Ovary (tissue), 9 donors: ENCODE measurements around the gene RNF39. TPM values are rescaled to one million over a fixed set of nuclear protein-coding genes. Genes with fewer than 3 reads are reported as not detected.

Experiments used
- DNase-seq, 5 donors: peaks; one replicate each; pipeline ENCODE4 v3.0.0-alpha.2; 2019 to 2020
- H3K27ac ChIP-seq, 2 donors: fragments of 200-600 bp; one replicate each; pipeline versions ENCODE4 v1.5.1 to v1.8.0; 2019 to 2022
- H3K27me3 ChIP-seq: fragments of 200-600 bp; one replicate; pipeline ENCODE4 v1.8.0; 2022
- H3K36me3 ChIP-seq: fragments of 200-600 bp; sonication (generic); one replicate; pipeline ENCODE4 v1.5.1; 2019
- H3K4me1 ChIP-seq: one replicate; pipeline ENCODE4 v1.8.1; 2013; ENCODE audit warnings: mild to moderate bottlenecking, moderate library complexity; ENCODE audit not compliant: insufficient read depth
- H3K4me3 ChIP-seq: fragments of 200-600 bp; sonication (generic); one replicate; pipeline ENCODE4 v1.5.1; 2017
- H3K9me3 ChIP-seq, 2 donors: fragments of 200-600 bp in 1 of 2; sonication (generic) in 1 of 2; one replicate each; pipeline versions ENCODE4 v1.5.1 to v1.8.1; 2013 to 2019; ENCODE audit warnings: mild to moderate bottlenecking in 1 of 2, moderate library complexity in 1 of 2
- EP300 ChIP-seq: sonication (generic); formaldehyde crosslinking; IDR thresholded peaks from one replicate; pipeline ENCODE4 v1.6.1; 2017; ENCODE audit warnings: antibody characterized with exemption
- POLR2A ChIP-seq: fragments of 450-650 bp; IDR thresholded peaks from one replicate; pipeline ENCODE4 v1.6.1; 2017; ENCODE audit warnings: antibody characterized with exemption, mild to moderate bottlenecking, moderate library complexity
- WGBS, 3 donors: extraction: QIAGEN DNeasy Blood & Tissue Kit in 1 of 3; methylation state at CpG; one replicate each; pipeline versions ENCODE4 v1.1.5 to v1.1.7; 2013 to 2017; 5-methylcytosine and 5-hydroxymethylcytosine counted together
- intact Hi-C, 4 donors: fragments of 100-400 bp; cut with DNase I; formaldehyde crosslinking; loops; one replicate each; pipeline versions ENCODE4 v1.11.0 to v1.15.1; 2022 to 2023
- polyA plus RNA-seq, 2 donors: library from polyadenylated mRNA; stranded (reverse); fragments of 200-250 nt in 1 of 2; fragments of 350-450 nt in 1 of 2; fragmentation: Illumina TruSeq in 1 of 2; extraction: RNeasy Lipid Tissue Mini Kit (QIAGEN cat#74804) in 1 of 2; gene quantifications; one replicate each; pipeline ENCODE4 v1.2.3, GENCODE V29; 2013 to 2014
- total RNA-seq, 7 donors: library from RNA; depleted of rRNA in 2 of 7; stranded (reverse); fragments of >200 nt in 2 of 7; fragmentation: NEBNext Ultra II Directional in 3 of 7; extraction: Animal tissue kit (Norgen Biotek cat#: 25700) in 3 of 7; gene quantifications; one replicate each; pipeline versions ENCODE4 v1.1.0 to v1.2.4, GENCODE V29; 2016 to 2023
- TF ChIP-seq, protein P1 (sequence below), 3 donors: fragments of 450-650 bp in 2 of 3; fragments of 200-600 bp in 1 of 3; IDR thresholded peaks; one replicate each; pipeline versions ENCODE4 v1.5.1 to v1.8.0; 2016 to 2022; ENCODE audit warnings: antibody characterized with exemption in 3 of 3, mild to moderate bottlenecking in 1 of 3
- donor health status: DM: no; HTN: no; CAD: no; lungs with moderate emphysema.
- donor health status: DM: no; HTN: no; CAD: no.
- donor health status: Bipolar disorder and iron deficiency.
- donor health status: DM: yes; HTN: yes; CAD: no.
- donor health status: DM: no; HTN: no; CAD: no.
- donor health status: DM: yes; HTN: yes; CAD: no.

RNF39 gene
- total and polyA plus RNA-seq, 9 donors: 0.28 to 3.1 (median 0.97) TPM; not detected in 1

DNA sequence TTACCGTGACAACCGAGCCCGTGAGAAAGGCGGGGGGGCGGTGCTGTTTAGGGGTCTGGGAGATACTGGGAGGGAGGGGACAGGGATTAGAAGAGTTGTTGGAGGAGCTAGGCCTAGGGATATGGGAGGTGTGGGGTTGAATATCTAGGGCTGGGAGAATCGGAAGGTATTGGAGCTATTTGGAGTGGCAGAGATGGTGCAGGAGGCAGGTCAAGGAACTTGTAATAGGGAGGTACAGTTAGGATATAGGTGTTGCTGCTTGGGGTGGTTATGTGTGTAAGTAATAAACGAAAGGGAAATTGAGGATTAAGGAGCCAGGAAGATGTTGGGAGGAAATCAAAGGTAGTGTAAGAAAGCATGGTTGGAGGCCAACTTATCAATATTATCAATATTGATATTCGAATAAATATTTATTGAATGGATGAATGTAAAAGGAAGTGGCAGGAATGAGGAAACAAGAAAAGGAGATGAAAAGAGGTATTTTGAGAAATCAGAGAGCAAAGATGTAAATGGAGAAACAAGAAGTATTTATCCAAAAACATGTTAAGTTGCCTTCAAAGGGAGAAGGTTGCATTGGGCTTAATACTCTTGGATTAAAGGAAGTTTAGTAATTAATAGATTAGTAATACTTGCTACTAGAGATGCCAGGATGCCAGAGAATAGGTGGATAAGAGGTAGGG lies 8.0 kb downstream of the RNF39 start:
- Histone ChIP-seq H3K27ac (peak overlapping the region in 1 of 2 donors; percentile 78), H3K4me3 (peak overlapping the region; percentile 60), H3K36me3 (no peaks in the 10 kb centered on the region), H3K27me3 (no peaks in the 10 kb centered on the region), H3K4me1 (peaks cover under 1% of the 10 kb centered on the region), H3K9me3 (no peaks in the 10 kb centered on the region)
- peak in 2 of 5 donors; percentile 88 for DNase-seq
- intact Hi-C loops: no loop called here
- TF ChIP-seq POLR2A: no peak
- TF ChIP-seq EP300: no peak
- TF ChIP-seq, protein P1, sequence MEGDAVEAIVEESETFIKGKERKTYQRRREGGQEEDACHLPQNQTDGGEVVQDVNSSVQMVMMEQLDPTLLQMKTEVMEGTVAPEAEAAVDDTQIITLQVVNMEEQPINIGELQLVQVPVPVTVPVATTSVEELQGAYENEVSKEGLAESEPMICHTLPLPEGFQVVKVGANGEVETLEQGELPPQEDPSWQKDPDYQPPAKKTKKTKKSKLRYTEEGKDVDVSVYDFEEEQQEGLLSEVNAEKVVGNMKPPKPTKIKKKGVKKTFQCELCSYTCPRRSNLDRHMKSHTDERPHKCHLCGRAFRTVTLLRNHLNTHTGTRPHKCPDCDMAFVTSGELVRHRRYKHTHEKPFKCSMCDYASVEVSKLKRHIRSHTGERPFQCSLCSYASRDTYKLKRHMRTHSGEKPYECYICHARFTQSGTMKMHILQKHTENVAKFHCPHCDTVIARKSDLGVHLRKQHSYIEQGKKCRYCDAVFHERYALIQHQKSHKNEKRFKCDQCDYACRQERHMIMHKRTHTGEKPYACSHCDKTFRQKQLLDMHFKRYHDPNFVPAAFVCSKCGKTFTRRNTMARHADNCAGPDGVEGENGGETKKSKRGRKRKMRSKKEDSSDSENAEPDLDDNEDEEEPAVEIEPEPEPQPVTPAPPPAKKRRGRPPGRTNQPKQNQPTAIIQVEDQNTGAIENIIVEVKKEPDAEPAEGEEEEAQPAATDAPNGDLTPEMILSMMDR (IDR thresholded peaks at IDR 0.05): no peak
- WGBS, 3 donors: 8 to 12% (median 9%) methylated on average over 8 of the region's 8 CpGs

DNA sequence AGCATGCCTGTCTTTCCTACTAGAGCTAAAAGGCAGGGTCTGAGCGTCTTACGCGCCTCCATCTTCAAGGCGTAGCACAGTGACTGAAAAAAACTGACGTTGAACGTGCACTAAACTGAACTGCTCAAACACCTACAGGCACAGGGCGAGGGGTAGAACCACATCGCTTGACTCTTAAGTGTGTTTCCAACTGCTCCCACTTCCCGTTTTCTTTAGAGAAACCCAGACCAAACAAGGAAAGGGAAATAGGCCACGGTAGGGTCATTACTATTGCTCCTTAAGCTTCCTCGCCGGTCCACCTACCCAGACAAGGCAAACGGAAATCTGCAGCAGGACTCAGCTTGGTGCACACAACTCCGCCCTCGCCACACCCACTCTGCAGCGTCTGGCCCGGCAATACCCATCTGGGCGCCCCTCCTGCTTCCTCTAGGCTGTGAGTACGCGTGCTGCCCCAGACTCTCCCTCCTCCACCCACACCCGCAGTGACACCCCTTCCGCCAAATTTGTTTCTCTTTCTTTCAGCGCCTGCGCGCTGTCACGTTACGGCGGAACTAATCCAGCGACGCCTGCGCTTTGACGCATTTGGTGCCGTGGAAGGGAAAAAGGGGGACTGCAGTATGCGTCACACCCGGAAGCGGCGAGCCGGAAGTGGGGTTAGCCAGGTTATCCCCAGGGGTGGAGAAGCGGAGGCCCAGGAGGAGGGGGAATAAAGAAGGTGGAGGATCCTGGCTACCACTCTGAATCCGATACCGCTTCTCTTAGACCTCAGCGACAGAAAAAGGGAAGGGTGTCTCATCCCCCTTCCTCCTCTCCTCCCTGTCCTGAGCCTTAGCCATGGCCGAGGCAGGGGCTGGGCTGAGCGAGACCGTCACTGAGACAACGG lies 8.8 kb downstream of the RNF39 start, which contains the start of gene PPP1R11:
TSS of gene PPP1R11 (plus strand) at position 622 of the 883 bp plus-strand sequence. CDS start at position 835, 213 bp downstream.
- H3K4me1 ChIP-seq: peaks cover 3% of the 10 kb centered on the region
- 0 to 1% (median 0%) methylated on average over 46 of the region's 46 CpGs for WGBS, 3 donors
- peak within 1 kb of the TSS in 1 of 2 donors; percentile 78 for H3K27ac ChIP-seq
- no peaks in the 10 kb centered on the region for H3K9me3 ChIP-seq
- intact Hi-C loops: no loop called here
- H3K36me3 ChIP-seq: no peaks in the 10 kb centered on the region
- no peaks in the 10 kb centered on the region for H3K27me3 ChIP-seq
- DNase-seq: peak; percentile 98 to 99 (median 98)
- TF ChIP-seq POLR2A: peak; percentile 51
- TF ChIP-seq, protein P1 (IDR thresholded peaks at IDR 0.05): no peak
- peak; percentile 46 for TF ChIP-seq EP300
- H3K4me3 ChIP-seq: peak within 1 kb of the TSS; percentile 60

DNA sequence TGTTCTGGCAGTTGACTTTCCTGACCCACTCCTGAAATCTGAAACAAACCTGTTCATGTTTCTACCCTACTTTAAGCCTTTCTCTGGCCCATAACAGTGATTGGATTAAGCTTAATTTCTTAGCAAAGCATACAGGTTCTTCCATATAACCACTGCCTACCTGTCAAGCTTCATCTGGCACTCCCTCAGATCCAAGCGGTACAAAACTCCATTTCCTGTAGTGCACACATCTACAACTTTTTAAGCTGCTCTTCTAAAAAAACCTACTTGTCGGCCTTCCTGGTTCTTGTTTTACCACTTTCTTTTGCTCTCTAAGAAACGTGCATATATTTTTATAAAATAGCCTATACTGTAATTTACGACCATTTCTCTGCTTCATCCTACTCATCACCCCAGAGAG lies 9.5 kb downstream of the RNF39 start:
- TF ChIP-seq EP300 (no peak), POLR2A (no peak)
- TF ChIP-seq, protein P1 (IDR thresholded peaks at IDR 0.05): no peak
- WGBS, 3 donors: 12 to 16% (median 12%) methylated on average over 4 of the region's 4 CpGs
- no peak for DNase-seq
- peak overlapping the region in 1 of 2 donors; percentile 78 for H3K27ac ChIP-seq
- no peaks in the 10 kb centered on the region for H3K36me3 ChIP-seq
- H3K4me3 ChIP-seq: peak overlapping the region; percentile 60
- intact Hi-C loops: no loop called here
- H3K27me3 ChIP-seq: no peaks in the 10 kb centered on the region
- no peaks in the 10 kb centered on the region for H3K9me3 ChIP-seq
- peaks cover 3% of the 10 kb centered on the region for H3K4me1 ChIP-seq

DNA sequence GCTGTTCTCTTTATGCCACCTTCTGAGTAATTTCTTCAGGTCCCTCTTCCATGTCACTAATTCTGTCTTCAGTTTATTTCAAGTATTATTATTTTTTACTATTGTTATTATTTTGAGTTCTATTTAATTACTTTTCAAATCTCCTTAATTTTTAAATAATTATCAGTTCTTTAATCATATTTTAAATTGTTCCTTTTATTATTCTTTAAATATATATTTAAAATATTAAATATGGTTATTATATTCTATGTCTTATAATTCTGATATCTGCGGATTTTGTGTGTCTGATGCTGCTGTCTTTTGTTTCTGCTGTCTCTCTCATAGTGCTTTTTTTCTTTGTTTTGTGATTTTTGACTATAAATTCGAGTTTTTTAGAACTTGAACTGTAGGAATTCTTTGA lies 12.3 kb downstream of the RNF39 start:
- intact Hi-C loops: no loop called here
- DNase-seq: no peak
- no peak overlapping the region for H3K4me3 ChIP-seq
- no peak overlapping the region for H3K27ac ChIP-seq
- TF ChIP-seq EP300 (no peak), POLR2A (no peak)
- TF ChIP-seq, protein P1 (IDR thresholded peaks at IDR 0.05): no peak
- 90% methylated on average over 2 of the region's 2 CpGs for WGBS, 3 donors
- H3K4me1 ChIP-seq: peaks cover 5% of the 10 kb centered on the region
- no peaks in the 10 kb centered on the region for H3K27me3 ChIP-seq
- H3K36me3 ChIP-seq: no peaks in the 10 kb centered on the region
- no peaks in the 10 kb centered on the region for H3K9me3 ChIP-seq
